DMS 273 (cell line): Measurements from ENCODE around the gene USP1.

Experiments used
- DNase-seq: peaks from one replicate; lab custom pipeline; 2025; ENCODE audit not compliant: unreplicated experiment; lab: John Stamatoyannopoulos, UW

The USP1 gene

GRCh38 chr1:62436466-62437272 lies at the start of gene USP1:
Gene USP1 (plus strand): TSS chr1:62437049. CDS start chr1:62439868, 2,819 bp downstream.
- DNase-seq = peak; percentile 100

- DNase-seq = no peak
Measured at GRCh38 chr1:62389531-62389930, 47.3 kb upstream of the USP1 start.

- no peak for DNase-seq
Measured at GRCh38 chr1:62390071-62390470, 46.8 kb upstream of the USP1 start.

GRCh38 chr1:62391369-62391971 lies 45.4 kb upstream of the USP1 start:
- peak; percentile 79 for DNase-seq

GRCh38 chr1:62392951-62393350 lies 43.9 kb upstream of the USP1 start:
- DNase-seq = no peak

GRCh38 chr1:62394646-62395045 lies 42.2 kb upstream of the USP1 start:
- DNase-seq = no peak

GRCh38 chr1:62395291-62395690 lies 41.6 kb upstream of the USP1 start:
- no peak for DNase-seq

GRCh38 chr1:62396871-62397270 lies 40.0 kb upstream of the USP1 start:
- DNase-seq = no peak

GRCh38 chr1:62397301-62397700 lies 39.5 kb upstream of the USP1 start:
- DNase-seq = no peak

- DNase-seq = no peak
Measured at GRCh38 chr1:62398377-62398776, 38.5 kb upstream of the USP1 start.

GRCh38 chr1:62401034-62401760 lies 35.7 kb upstream of the USP1 start:
- peak; percentile 67 for DNase-seq

- no peak for DNase-seq
Measured at GRCh38 chr1:62405247-62405646, 31.6 kb upstream of the USP1 start.

GRCh38 chr1:62406576-62406975 lies 30.3 kb upstream of the USP1 start:
- no peak for DNase-seq

- DNase-seq = peak; percentile 85
Measured at GRCh38 chr1:62407398-62408009, 29.3 kb upstream of the USP1 start.

GRCh38 chr1:62415687-62416086 lies 21.2 kb upstream of the USP1 start:
- no peak for DNase-seq

- peak; percentile 32 for DNase-seq
Measured at GRCh38 chr1:62417351-62417999, 19.4 kb upstream of the USP1 start.

GRCh38 chr1:62420214-62420613 lies 16.6 kb upstream of the USP1 start:
- DNase-seq = no peak

- no peak for DNase-seq
Measured at GRCh38 chr1:62423580-62424242, 13.1 kb upstream of the USP1 start.

GRCh38 chr1:62424411-62424810 lies 12.4 kb upstream of the USP1 start:
- peak; percentile 18 for DNase-seq

- peak; percentile 65 for DNase-seq
Measured at GRCh38 chr1:62425041-62425440, 11.8 kb upstream of the USP1 start.
